ENCODE data around the gene OR2G6.
"Not testable (repeated sequence)": the region's sequence is repeated elsewhere in the genome, so short reads cannot be mapped to it uniquely, and the experiment has no call there.

Gene OR2G6

GRCh38 chr1:248507773-248508172 is at the start of gene OR2G6:
Gene OR2G6 (plus strand): TSS chr1:248508073. CDS start chr1:248521647, 13,574 bp downstream.
- not testable (repeated sequence) for H3K4me3 Mint-ChIP-seq; H3K27me3 Mint-ChIP-seq; H3K36me3 Mint-ChIP-seq (ENCODE audit: low read depth); H3K27ac Mint-ChIP-seq; DNase-seq; H3K4me1 Mint-ChIP-seq (ENCODE audit: low read depth); H3K9me3 Mint-ChIP-seq

- H3K4me3 Mint-ChIP-seq; H3K27me3 Mint-ChIP-seq; H3K27ac Mint-ChIP-seq; H3K36me3 Mint-ChIP-seq (ENCODE audit: low read depth); DNase-seq; H3K4me1 Mint-ChIP-seq (ENCODE audit: low read depth); H3K9me3 Mint-ChIP-seq: not testable (repeated sequence)
Measured at GRCh38 chr1:248459117-248459516, 48.8 kb upstream of the OR2G6 start.

- Mint-ChIP-seq H3K4me1 (ENCODE audit: low read depth) (no peaks in the 10 kb centered on the region), H3K4me3 (no peak overlapping the region), H3K27me3 (no peaks in the 10 kb centered on the region), H3K9me3 (peaks cover 3% of the 10 kb centered on the region), H3K36me3 (ENCODE audit: low read depth) (no peaks in the 10 kb centered on the region), H3K27ac (no peak overlapping the region)
- DNase-seq = no peak
Measured at GRCh38 chr1:248471154-248471553, 36.7 kb upstream of the OR2G6 start.

- H3K27ac Mint-ChIP-seq; DNase-seq; H3K4me1 Mint-ChIP-seq (ENCODE audit: low read depth); H3K4me3 Mint-ChIP-seq; H3K27me3 Mint-ChIP-seq; H3K36me3 Mint-ChIP-seq (ENCODE audit: low read depth); H3K9me3 Mint-ChIP-seq: not testable (repeated sequence)
Measured at GRCh38 chr1:248472111-248472510, 35.8 kb upstream of the OR2G6 start.

GRCh38 chr1:248473051-248473450 is 34.8 kb upstream of the OR2G6 start, which contains the start of gene OR2T3:
Gene OR2T3 (plus strand): TSS chr1:248473351. CDS start chr1:248473351, 0 bp downstream.
- not testable (repeated sequence) for H3K27me3 Mint-ChIP-seq; H3K4me3 Mint-ChIP-seq; H3K9me3 Mint-ChIP-seq; H3K27ac Mint-ChIP-seq; H3K36me3 Mint-ChIP-seq (ENCODE audit: low read depth); H3K4me1 Mint-ChIP-seq (ENCODE audit: low read depth); DNase-seq

- H3K4me1 Mint-ChIP-seq (ENCODE audit: low read depth); H3K27me3 Mint-ChIP-seq; H3K36me3 Mint-ChIP-seq (ENCODE audit: low read depth); H3K27ac Mint-ChIP-seq; H3K9me3 Mint-ChIP-seq; DNase-seq; H3K4me3 Mint-ChIP-seq: not testable (repeated sequence)
Measured at GRCh38 chr1:248475660-248476059, 32.2 kb upstream of the OR2G6 start.

GRCh38 chr1:248481686-248482579 is 25.9 kb upstream of the OR2G6 start:
- Mint-ChIP-seq H3K4me3 (peak overlapping the region; percentile 65), H3K27ac (peak overlapping the region; percentile 86)
- not testable (repeated sequence) for H3K27me3 Mint-ChIP-seq; H3K9me3 Mint-ChIP-seq; H3K4me1 Mint-ChIP-seq (ENCODE audit: low read depth); H3K36me3 Mint-ChIP-seq (ENCODE audit: low read depth); DNase-seq

GRCh38 chr1:248488289-248488688 is 19.6 kb upstream of the OR2G6 start, which contains the start of gene OR2T5:
Gene OR2T5 (plus strand): TSS chr1:248488589. CDS start chr1:248488589, 0 bp downstream.
- H3K4me3 Mint-ChIP-seq; H3K9me3 Mint-ChIP-seq; H3K4me1 Mint-ChIP-seq (ENCODE audit: low read depth); H3K36me3 Mint-ChIP-seq (ENCODE audit: low read depth); H3K27me3 Mint-ChIP-seq; H3K27ac Mint-ChIP-seq; DNase-seq: not testable (repeated sequence)

GRCh38 chr1:248496661-248497060 is 11.2 kb upstream of the OR2G6 start:
- not testable (repeated sequence) for DNase-seq; H3K36me3 Mint-ChIP-seq (ENCODE audit: low read depth); H3K4me3 Mint-ChIP-seq; H3K9me3 Mint-ChIP-seq; H3K4me1 Mint-ChIP-seq (ENCODE audit: low read depth); H3K27ac Mint-ChIP-seq; H3K27me3 Mint-ChIP-seq

GRCh38 chr1:248500305-248501035 is 7.4 kb upstream of the OR2G6 start:
- not testable (repeated sequence) for H3K9me3 Mint-ChIP-seq; H3K27ac Mint-ChIP-seq; H3K4me1 Mint-ChIP-seq (ENCODE audit: low read depth)

GRCh38 chr1:248510217-248510616 is 2.3 kb downstream of the OR2G6 start:
- H3K36me3 Mint-ChIP-seq (ENCODE audit: low read depth); H3K27ac Mint-ChIP-seq; H3K27me3 Mint-ChIP-seq; H3K4me1 Mint-ChIP-seq (ENCODE audit: low read depth); DNase-seq; H3K4me3 Mint-ChIP-seq; H3K9me3 Mint-ChIP-seq: not testable (repeated sequence)

More at GRCh38 chr1:248500305-248501035, 7.4 kb upstream of the OR2G6 start:
- DNase-seq; H3K36me3 Mint-ChIP-seq (ENCODE audit: low read depth); H3K4me3 Mint-ChIP-seq; H3K27me3 Mint-ChIP-seq: not testable (repeated sequence)

- H3K4me1 Mint-ChIP-seq (ENCODE audit: low read depth) = no peaks in the 10 kb centered on the region
- no peaks in the 10 kb centered on the region for H3K36me3 Mint-ChIP-seq (ENCODE audit: low read depth)
- peaks cover 8% of the 10 kb centered on the region for H3K27me3 Mint-ChIP-seq
- no peak for DNase-seq
- peaks cover 4% of the 10 kb centered on the region for H3K9me3 Mint-ChIP-seq
- no peak overlapping the region for H3K27ac Mint-ChIP-seq
- no peak overlapping the region for H3K4me3 Mint-ChIP-seq
Measured at GRCh38 chr1:248521856-248522255, 14.0 kb downstream of the OR2G6 start.

GRCh38 chr1:248537449-248537848 is 29.6 kb downstream of the OR2G6 start:
- not testable (repeated sequence) for H3K36me3 Mint-ChIP-seq (ENCODE audit: low read depth); H3K4me3 Mint-ChIP-seq; DNase-seq; H3K27ac Mint-ChIP-seq; H3K9me3 Mint-ChIP-seq; H3K4me1 Mint-ChIP-seq (ENCODE audit: low read depth); H3K27me3 Mint-ChIP-seq

GRCh38 chr1:248547383-248547782 is 39.5 kb downstream of the OR2G6 start:
- H3K36me3 Mint-ChIP-seq (ENCODE audit: low read depth); H3K27me3 Mint-ChIP-seq; H3K4me1 Mint-ChIP-seq (ENCODE audit: low read depth); H3K27ac Mint-ChIP-seq; DNase-seq; H3K4me3 Mint-ChIP-seq; H3K9me3 Mint-ChIP-seq: not testable (repeated sequence)

GRCh38 chr1:248551027-248551426 is 43.2 kb downstream of the OR2G6 start:
- H3K27me3 Mint-ChIP-seq; H3K4me1 Mint-ChIP-seq (ENCODE audit: low read depth); H3K9me3 Mint-ChIP-seq; H3K36me3 Mint-ChIP-seq (ENCODE audit: low read depth); DNase-seq; H3K27ac Mint-ChIP-seq; H3K4me3 Mint-ChIP-seq: not testable (repeated sequence)

All from activated T-cell treated with anti-CD3 and anti-CD28 coated beads, Interleukin-2, amount 50 U/mL, for 24 hours (primary cell).